Suppressor macrophage treated with lipopolysaccharide for 1 hour (primary cell): ENCODE measurements around the gene TTLL3.
"Not testable (repeated sequence)": the region's sequence is repeated elsewhere in the genome, so short reads cannot be mapped to it uniquely, and the experiment has no call there.

Experiments
- DNase-seq, 3 donors: peaks; one replicate each; pipeline ENCODE4 v3.0.0-alpha.2; 2020 to 2022

The TTLL3 gene

DNA sequence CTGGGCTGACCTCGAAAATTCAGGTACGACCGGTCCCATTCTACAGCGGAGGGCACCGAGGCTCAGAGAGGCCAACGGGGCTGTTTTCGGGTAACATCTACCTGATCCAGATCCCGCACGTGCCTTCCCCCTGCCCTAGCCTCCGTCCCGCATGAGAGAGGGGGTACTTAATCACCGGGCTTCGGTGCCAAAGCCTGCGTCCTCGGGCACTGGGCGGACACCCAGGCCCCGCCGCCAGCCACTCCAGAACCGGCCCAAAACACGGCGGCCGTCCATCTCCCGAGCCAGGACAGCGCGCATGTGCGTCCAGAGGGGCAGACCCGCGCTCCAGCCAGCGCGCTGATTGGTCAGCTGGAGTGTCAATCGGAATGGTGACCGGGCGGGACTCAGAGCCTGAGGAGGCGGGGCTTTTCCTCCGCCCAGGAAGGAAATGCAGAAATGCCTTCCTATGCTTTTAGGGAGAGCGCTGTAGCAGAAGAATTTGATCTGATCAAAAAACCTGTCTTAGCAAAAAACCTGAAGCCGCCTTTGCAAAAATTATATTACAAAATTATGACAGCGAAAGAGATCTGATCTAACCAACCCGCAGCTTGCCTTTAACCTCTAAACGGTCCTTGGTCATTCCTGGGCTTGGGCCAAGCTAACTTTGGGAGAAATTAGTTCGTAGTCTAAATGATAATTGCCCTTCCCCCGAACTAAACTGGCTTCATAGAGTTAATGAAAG is 33.8 kb downstream of the TTLL3 start, which contains the start of gene RPUSD3:
Gene RPUSD3, minus strand, starts transcription at position 294 of the 724 bp plus-strand sequence. Its CDS starts 18 bp downstream, at position 276.
- DNase-seq, result peak; percentile 98

DNA sequence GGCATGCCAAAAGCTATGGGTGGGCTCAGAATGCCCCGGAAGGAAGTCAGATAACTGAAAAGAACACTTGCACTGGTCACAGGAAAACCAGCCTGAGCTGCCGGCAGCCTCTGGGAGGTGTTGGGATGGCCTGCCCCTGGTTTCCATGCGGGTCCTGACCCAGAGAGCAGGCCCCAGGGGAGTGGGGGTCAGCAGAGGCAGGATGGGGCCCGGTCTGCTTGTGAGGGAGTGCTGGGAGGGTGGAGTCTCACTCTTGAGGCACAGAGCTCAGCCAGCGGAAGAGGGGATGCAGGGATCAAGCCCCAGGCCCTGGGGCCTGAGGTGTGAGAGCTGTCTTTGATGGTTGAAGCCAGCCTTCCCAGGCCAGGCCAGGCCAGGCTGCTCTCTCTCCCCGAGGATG is 36.2 kb downstream of the TTLL3 start:
- no peak for DNase-seq

- no peak for DNase-seq
Measured at GRCh38 chr3:9846931-9847488, 36.9 kb downstream of the TTLL3 start.

DNA sequence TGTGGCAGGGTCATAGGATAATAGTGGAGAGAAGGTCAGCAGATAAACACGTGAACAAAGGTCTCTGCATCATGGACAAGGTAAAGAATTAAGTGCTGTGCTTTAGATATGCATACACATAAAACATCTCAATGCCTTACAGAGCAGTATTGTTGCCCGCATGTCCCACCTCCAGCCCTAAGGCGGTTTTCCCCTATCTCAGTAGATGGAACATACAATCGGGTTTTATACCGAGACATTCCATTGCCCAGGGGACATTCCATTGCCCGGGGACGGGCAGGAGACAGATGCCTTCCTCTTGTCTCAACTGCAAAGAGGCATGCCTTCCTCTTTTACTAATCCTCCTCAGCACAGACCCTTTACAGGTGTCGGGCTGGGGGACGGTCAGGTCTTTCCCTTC is 37.8 kb downstream of the TTLL3 start:
- not testable (repeated sequence) for DNase-seq

- peak; percentile 35 to 58 (median 48) for DNase-seq
Measured at GRCh38 chr3:9848860-9849259, 38.8 kb downstream of the TTLL3 start.

GRCh38 chr3:9851383-9851782 is 41.3 kb downstream of the TTLL3 start:
- not testable (repeated sequence) for DNase-seq

- DNase-seq, result not testable (repeated sequence)
Measured at GRCh38 chr3:9851926-9852325, 41.9 kb downstream of the TTLL3 start.

DNA sequence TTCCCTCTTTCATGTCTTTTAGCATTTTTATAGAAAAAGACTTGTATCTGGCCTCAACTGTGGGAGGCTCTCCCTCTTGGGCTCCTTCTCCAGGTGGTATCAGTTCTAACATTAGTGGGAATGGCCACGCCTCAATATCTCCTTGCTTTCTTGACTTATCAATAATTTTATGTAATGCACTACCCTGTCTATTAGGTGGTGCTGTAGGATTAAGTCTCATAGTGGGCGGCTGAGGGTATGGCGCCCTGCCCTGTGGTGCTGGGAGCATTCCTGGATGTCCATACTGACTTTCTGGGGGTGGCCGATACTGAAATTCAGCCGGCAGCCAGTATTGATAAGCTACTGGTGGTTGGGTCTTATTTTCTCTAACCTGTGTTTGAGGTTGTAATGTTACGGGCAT is 42.5 kb downstream of the TTLL3 start:
- DNase-seq, result no peak

GRCh38 chr3:9854291-9854940 is 44.4 kb downstream of the TTLL3 start:
- DNase-seq, result not testable (repeated sequence)

DNA sequence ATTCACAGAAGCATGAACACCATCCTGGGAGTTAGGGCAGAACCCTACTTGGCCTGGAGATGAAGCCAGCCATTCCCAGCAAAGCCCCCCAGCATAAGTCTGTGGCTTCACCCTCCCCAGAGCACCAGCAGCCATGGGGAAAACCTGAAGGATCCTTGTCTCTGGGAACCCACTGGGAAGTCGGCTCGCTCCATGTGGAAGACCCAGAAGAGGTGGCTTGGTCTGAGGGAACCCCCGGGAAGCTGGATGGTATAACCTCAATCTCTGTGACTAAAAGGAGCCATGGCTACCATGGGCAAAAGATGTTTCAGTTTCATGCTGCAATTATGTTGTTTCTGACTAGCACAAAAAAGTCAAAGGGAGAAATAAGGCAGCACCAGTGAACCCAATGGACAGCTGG is 45.5 kb downstream of the TTLL3 start:
- DNase-seq, result no peak

GRCh38 chr3:9859530-9860025 is 49.5 kb downstream of the TTLL3 start:
- DNase-seq, result no peak

- no peak for DNase-seq
Measured at GRCh38 chr3:9861201-9861600, 51.1 kb downstream of the TTLL3 start.

GRCh38 chr3:9861626-9862130 is 51.6 kb downstream of the TTLL3 start:
- DNase-seq, result no peak

DNA sequence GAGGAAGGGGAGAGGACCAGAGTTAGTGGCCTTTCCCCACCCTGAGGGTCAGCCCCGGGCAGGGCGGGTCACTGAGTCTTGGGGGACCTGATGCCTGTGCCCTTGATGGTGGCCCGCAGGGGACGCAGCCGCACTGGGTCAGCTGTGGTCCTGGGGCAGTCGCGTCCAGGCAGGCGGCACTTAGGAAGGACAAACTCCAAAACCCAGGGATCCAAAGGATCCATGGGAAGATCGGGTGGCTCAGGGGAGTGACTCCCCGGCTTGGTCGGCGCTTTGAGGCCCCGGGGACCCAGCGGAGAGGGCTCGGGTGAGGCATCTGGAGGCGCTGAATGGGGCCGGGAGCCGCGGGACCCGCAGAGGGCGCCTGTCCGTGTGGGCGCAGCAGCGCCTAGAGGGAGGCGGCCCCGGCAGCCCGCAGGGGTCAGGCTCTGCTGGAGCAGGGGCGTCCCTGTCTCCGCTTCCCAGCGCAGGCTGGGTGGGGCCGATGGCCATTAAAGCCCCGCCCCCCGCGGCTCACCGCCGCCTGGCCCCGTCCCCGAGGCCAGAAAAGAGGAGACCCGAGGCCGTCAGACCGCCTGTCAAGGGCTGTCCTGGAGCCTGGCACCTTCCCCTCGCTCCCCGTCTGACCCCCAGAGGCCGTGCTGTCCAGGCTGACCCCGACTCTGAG is 52.5 kb downstream of the TTLL3 start:
- DNase-seq, result peak; percentile 36 to 76 (median 58)

DNA sequence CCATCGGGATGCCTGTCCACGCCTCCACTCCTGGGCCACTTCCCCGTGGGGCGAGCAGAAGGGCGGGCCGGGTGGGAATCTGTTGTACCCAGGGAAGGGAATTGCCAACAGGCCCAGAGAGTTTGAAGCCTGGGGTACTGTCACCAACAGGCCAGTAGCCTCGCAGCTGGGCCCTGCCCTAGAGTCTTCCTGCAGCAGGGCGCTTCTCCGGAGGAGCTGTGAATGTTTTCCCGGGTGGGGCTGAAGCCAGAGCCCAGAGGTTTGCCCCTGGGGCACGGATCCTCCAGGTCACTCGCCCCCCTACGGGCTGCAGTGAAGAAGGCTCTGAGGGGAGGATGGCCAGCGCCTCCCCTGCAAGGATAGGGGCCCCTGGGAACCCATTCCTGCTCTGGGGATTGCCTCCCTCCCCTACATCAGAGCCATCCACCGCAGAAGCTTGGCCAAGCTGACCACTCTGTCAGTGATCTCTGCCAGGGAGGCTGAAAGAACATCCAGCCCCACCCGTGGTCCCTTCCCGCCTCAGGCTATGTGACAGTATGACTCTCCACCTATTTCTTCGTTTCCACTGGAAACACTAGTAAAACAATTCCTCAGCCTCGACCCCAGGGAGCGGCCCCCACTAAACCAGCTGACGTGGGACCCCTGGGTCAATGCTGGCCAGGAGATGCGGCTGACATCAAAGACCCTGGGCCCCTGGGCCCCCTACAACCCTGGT is 53.2 kb downstream of the TTLL3 start:
- no peak for DNase-seq

GRCh38 chr3:9864200-9864927 is 54.3 kb downstream of the TTLL3 start:
- DNase-seq, result peak; percentile 61 to 73 (median 65)

DNA sequence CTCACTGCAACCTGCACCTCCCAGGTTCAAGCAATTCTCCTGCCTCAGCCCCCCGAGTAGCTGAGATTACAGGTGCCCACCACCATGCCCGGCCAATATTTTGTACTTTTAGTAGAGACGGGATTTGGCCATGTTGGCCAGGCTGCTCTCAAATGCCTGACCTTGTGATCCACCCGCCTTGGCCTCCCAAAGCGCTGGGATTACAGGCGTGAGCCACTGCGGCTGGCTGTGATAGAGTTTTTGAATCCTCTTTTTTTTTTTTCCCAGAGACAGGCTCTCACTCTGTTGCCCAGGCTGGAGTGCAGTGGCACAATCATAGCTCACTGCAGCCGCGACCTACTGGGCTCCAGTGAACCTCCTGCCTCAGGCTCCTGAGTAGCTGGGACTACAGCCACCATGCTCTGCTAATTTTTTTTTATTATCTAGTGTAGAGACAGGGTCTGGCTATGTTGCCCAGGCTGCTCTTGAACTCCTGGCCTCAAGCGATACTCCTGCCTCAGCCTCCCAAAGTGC is 55.1 kb downstream of the TTLL3 start:
- not testable (repeated sequence) for DNase-seq

- DNase-seq, result no peak
Measured at GRCh38 chr3:9866639-9867038, 56.6 kb downstream of the TTLL3 start.

DNA sequence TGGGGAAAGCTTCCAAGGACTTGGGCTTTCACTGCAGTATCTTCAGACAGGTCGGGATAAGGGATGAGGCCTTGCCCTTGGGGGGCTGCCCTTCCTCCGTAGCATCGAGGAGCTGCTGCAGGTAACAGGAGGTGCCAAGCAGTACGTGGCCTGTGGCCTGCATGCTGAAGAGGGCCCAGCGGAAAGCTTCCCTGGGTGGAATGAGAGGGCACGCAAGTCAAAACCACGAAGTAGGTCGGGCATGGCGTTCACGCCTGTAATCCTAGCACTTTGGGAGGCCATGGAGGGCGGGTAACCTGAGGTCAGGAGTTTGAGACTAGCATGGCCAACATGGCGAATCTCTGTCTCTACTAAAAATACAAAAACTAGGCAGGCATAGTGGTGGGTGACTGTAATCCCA is 57.0 kb downstream of the TTLL3 start:
- DNase-seq, result no peak

DNA sequence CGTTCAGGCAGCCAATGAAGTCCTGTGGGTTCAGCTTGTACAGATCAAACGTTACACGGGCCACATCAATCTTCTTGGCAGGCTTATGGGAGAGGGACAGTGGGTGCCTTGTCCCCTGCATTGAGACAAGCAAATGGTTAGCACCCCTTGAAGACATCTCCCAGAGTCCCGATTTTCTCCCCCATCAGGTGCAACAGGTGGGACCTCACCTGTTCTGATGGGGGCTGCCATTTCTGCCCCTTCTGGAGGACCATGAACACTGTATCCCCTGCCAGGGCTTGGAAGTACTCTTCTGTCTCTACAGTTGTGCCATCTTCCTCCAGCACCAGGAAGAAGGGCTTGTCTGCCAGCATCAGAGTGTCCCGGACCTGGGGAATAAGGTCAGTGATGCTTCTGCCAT is 59.9 kb downstream of the TTLL3 start:
- no peak for DNase-seq

DNA sequence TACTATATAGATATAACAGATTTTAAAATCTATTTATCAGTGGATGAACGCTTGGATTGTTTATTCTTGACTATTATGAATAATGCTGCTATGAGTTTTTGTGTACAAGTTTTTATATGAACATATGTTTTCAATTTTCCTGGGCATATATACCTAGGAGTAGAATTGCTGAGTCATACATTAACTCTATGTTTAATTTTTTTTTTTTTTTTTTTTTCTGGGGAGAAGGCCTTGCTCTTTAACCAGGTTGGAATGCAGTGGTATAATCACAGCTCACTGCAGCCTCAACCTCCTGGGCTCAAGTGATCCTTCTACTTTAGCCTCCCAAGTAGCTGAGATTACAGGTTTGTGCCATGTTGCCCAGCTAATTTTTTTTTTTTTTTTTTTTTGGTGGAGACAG is 60.9 kb downstream of the TTLL3 start:
- no peak for DNase-seq
